HG03159 (cell line): Measurements from ENCODE around the gene ANKH.
A peak's percentile ranks its signal among the peaks of the same experiment; 100 is the strongest.

Experiments used
- ATAC-seq: cut with Tn5 transposase; IDR thresholded peaks from one replicate; pipeline ENCODE4 v1.9.1; 2021; ENCODE audit warnings: mild to moderate bottlenecking, moderate library complexity; ENCODE audit not compliant: unreplicated experiment

Gene ANKH

DNA sequence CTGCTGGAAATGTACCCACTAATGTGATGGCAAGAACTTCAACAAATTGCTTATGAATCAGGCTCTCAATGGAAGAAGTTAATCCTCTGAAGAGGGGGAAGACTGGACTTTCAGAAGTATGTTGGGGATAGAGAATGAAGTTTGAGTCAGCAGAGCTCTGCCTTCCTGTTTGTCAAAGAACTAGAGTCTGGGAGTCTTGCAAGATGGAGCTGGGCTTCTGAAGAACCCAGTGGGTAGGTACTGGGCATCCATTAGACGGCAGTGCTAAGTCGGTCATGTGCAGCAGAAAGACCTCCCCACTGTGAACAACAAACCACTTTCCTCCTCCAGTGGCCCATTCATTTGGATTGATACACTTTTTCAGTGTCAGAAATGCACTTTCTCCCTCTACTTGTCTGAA lies 172.4 kb downstream of the ANKH start:
- no peak for ATAC-seq

DNA sequence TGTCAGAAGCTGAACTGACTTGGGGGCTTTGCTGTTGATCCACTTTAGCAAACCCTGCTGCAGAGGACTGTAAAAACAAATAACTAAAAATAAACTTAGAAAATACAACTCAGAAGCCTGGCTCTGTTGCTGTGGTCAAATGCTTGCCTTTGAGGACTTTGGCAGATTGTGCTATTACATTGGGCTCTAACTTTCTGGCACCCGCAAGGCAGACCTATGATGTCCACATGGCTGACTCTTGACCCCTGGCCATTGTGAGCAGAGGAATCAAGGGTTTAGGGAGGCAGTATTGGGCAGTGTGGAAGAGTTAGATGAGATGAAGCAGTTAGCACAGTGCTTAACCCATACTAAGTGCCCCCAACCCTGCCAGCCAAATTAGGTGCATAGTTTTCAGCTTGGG lies 173.1 kb downstream of the ANKH start:
- no peak for ATAC-seq

DNA sequence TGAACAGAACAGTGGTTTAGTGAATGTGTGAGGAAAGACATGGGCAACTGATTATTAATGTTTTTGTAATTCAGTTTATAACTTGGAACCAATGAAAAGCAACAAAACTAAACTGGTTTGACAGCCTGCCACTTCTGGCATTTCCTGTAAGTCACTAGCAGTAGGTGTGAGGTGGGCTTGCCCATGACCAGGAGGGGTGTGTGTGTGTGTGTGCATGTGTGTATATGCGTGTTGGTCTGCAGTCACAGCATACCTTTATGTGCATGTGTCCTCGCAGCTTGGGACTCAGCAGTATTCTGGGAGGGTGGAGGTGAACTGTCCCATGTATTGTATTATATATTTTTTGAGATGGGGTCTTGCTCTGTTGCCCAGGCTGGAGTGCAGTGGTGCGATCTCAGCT lies 174.7 kb downstream of the ANKH start:
- no peak for ATAC-seq

DNA sequence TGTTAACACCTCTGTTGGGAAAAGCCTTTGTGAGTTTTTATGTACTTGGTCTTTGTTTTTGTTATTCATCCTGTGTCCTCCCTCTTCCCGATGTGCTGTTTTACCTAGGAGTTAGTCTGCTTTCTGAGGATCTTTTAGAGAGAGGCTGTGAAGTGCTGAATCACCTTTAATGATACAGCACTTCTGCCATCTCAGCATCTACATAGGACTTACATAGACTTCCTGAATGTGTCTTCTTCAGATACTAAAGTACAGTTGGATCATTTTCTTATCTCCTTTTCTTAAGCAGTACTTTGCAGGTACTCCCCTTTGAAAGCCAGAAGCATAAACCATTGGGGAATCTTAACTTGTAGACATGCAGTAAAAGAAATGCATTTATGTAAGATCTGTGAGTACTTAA lies 175.5 kb downstream of the ANKH start:
- no peak for ATAC-seq

DNA sequence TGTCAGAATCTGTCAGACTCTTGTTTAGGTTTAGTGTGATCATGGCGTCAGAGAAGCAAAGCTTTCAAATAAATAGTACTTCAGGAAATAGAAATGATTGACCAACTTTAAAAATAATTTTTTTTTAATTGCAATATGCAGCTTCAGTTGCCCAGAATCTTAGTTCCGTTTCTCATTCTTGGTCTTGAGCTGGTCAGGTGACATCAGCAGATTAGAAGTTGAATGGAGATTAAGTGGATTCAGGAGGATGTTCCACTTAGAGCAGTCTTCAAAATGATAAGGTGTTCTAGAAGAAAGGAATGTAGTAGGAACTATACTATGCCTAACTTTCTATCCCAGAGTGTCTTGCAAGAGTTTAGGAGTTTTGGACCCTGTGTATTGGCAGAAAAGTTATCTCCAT lies 176.4 kb downstream of the ANKH start:
- ATAC-seq = no peak

DNA sequence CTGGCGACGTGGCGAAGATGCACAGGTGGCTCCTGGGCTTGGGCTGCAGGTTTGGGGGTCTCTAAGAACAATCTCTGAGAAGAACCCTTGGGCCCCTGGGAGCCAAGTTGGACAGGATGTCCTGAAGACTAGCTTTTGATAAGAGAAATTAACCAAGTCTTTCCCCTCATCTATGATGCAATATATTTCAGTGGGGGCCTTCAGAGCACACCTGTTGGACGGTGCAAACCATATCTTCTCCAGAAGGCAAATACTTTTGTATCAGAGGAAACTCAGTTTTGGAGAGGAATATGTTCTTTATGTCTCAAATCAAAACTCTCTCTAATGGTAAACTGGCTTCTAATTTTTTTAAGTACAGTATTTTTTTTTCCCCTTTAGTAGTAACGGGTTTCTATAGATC lies 178.5 kb downstream of the ANKH start:
- no peak for ATAC-seq

DNA sequence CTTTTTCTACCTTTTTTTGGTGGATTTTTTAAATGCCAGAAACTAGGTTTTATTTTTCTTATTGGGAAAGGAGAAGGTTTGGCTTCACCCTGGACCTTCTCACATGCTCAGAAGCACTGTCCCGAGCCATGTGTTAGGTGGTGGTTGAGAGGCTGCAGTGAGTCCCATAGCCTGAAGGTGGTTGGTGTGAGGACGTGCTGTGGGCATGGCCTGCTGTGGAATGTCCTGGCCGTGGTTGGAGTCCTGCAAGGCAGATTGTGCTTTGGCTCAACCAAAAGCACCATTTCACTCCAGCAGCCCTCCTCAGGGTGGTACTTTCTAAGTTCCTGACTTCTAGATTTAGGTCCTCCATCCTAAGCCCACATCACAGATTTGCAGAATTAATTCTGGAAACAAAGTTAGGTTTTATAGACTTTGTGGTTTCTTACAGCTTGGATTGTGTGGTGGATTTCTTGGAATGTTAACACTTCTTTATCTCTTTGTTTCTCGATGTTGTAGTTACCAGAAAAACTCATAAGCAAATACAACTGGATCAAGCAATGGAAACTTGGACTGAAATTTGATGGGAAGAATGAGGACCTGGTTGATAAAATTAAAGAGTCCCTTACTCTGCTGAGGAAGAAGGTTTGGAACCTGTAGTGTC lies 184.4 kb downstream of the ANKH start:
- ATAC-seq = no peak

DNA sequence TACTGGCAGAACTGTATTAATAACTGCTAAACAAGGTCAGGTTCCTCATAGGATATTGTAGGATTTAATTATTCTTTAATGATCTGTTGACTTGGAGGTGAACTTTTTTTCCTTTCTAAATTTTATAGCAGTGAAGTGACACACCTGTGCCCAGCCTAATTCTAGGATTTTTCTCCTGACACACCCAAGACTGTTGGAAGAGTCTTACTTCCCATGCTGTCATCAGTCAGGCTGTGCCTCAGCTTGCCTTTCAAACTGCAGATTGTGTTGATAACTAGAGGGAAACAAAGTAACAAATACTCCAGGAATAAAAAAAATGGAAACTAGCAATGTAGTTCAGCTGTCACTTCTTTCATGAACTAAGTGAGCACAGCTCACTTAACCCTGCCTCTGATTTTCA lies 185.1 kb downstream of the ANKH start:
- no peak for ATAC-seq

DNA sequence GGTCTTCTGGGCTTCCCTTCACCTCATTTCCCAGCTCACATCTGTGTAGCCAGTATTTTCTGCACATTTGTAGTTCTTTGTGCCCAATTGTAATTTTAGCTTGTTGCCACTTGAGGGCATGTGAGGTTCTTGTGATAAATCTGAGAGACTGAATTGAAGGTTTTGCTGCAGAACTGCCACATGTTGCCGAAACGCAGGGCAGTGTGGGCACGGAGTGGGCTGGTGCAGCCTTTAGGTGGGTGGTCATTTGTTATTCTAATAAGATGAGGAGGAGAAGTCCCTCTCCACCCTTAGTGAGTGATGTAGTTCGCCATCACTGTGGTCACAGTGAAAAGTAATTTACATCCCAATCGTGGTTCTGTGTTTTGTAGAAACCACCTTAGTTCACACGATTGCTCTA lies 185.8 kb downstream of the ANKH start:
- ATAC-seq = peak; percentile 86

DNA sequence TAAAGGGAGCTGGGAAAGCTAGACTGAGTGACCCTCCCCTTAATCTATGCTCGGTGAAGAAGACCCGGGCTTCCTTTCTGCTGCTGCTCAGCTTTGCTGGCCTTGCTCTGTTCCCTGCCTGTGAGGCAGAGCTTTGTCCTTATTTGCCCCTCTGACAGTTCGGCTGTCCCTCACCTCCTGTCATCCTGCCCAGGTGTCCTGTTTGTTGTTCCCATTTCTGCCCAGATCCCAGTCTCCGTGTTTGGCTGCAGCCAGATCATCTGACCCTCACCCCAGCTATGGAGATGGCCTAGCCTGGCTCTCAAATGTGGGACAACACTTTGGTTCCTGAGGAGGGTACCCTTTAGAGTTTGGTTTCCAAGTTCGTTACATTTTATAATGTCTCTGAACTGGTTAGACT lies 186.8 kb downstream of the ANKH start:
- ATAC-seq = no peak

DNA sequence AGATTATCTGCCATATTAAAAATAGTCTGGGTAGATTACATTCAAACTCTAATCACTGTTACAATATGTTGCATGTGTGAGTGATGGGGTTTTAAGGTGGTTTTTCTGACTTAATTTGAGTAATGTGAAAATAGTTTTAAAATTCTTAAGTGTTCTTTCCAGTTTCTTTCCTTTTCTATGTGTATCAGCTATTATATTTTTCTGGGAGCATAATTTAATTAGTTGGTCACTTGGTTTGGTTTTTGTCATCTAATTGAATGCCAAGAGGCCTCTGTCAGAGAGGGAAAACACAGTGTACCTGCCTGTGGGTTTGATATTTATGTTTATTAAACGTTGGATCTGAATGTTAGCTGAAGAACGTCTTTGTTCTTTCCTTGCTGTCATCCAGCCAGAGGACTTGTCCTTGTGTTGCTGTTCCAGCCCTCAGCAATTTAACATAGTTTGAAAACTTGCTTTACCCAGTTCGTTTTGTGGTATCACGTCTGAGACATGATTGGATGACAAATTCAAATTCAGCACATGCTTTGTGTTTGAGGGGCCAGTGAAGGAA lies 187.6 kb downstream of the ANKH start:
- ATAC-seq = no peak

DNA sequence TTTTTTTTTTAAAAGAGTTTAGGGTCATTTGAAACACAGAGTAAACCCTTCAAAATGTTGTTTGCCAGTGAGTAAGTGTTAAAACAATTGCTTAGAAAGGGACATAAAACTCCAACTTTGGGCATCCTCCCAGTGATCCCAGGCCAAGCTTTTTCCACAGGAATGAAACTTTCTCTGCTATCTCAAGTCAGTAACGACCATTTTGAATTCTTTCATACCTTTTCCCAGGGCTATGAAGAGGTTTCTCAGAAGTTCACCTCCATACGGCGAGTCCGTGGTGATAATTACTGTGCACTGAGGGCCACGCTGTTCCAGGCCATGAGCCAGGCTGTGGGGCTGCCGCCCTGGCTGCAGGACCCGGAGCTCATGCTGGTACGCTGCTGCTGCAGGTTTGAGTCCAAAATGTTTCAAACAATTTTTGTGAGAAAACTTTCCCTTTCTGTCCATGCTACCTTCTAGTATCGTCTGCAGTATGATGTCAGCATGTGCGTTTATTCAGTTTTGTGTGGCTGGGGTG lies 190.3 kb downstream of the ANKH start:
- ATAC-seq = no peak

DNA sequence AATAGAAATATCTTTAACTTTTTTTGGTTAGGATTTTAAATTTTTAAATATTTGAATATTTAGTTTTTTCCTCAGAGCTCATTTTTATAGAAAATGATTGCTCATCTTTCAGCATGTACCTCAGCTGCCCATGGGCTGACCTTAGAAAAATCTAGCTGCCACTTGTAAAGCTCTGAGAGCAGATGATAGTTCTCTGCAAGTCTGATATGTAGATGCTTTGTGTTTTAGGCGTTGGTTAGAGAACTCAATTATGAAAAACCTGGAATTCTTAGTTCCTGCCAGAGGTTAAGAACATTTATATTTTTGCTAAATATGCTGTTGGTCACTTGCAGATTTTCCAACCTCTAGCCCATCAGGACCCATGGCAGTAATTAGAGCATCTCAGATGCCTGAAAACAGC lies 192.0 kb downstream of the ANKH start:
- no peak for ATAC-seq

DNA sequence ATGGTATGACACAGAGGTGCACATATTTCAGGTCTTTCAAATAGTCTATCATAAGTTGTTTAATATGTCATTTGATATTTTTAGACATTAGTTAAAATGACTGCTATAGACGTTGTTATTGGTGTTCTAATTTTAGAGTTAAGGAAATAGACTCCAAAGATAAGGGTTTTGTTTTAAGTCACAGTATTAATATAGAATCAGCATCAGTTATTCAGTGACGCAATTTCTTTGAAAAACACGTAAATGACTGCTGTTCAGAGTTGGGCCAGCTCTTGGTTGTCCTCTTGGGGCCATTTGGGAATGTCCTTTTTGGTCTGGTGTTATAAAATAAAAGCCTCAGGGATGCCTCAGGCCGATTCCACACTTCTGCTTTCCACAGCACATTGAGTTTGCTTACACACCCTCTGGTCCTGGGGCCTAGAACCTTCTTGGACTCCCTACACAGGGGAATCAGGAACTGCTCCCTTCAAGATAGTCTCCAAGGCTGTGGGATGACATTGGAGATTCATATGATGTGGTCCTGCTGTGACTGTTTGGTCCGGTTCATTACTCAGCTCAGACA lies 192.7 kb downstream of the ANKH start:
- ATAC-seq = no peak

DNA sequence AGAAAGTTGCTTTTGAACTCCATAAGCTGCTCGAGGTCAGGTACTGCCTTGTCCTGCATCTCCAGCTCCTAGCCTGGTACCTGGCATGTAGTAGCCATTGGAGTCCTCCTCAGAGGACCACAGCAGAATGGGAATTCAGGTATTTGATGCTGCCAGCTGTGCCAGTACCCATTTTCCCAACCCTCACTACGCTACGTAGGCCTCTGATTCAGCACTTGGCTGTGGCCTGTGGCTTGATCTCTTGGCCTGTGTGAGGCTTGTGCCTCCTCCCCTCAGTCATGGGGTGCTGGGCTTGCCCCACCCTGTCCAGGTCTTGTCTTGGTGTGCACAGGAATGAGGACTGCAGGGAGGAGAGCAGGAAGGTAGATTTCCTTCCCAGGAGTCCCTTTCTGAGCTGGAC lies 195.3 kb downstream of the ANKH start:
- peak; percentile 35 for ATAC-seq

DNA sequence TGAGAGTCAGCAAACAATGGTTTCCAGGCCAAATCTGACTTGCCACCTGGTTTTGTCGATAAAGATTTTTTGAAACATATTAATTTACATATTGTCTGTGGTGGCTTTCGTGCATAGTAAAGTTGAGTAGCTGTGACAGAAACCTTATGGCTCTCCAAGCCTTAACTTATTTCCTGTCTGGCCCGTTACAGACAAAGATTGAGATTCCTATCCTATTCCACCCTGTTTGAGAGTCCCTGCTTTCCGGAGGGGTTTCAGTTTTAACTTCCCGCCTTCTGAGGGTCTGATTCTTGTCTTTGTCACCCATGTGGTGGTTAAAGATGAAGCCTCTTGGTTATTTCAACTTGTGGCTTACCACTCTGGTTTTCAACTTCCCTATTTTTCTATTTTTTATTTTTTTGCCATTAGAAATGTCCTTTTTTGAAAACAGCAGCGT lies 195.7 kb downstream of the ANKH start:
- peak; percentile 39 for ATAC-seq

DNA sequence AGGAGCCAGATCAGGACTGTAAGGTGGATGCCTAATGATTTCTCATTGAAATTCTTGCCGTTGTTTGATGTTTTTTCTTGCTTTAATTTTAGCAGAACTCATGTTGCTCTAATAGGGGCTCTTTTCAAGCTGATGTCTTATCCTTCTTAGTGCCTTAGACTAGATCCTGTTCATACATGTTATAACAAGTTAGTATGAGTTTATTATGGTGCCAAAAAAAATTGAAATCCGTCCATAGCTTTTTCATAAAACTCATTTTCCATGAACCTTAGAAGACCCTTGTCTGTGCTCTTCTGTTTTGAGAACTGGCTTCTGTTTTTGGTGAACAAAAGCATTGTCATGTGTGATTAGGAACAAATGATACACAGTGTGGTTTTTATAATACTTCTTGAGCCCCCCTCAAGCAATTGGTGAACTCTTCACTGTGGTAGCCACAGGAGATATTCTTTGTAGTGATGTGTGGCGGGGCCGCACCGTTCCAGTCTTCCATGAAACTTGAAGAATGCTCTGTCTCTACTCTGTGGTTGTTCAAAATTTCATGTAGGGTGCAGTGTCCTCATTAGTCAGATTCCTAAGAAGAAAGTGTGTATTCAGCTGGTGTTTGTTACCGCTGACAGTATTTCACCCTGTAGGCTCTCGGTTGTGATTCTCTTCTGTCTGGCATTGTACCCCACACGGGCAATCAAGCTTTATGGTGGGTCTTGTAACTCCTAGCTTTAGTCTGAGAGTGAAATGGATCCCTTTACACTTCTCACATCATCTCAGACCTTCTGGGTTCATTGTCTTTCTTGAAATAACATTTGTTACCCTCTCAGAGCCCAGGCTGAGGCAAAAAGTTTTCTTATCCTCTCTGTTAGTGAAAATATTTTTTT lies 196.4 kb downstream of the ANKH start:
- ATAC-seq = no peak

DNA sequence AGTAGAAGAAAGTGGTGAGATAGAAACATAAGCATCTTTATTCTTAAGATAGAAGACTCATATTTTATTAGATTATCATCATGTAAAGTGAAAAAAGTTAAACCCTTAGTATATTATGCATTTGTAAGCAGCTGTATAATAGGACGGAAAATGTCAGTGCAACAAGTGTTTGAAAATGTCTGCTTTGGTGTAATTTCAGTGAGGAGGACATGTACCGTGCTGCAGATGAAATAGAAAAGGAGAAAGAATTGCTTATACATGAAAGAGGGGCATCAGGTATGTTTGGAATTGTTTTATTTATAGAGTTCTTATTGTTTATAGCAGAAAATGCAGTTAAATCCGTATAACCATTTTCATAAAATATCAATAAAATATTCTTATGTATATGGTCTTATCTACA lies 198.1 kb downstream of the ANKH start:
- ATAC-seq = no peak

DNA sequence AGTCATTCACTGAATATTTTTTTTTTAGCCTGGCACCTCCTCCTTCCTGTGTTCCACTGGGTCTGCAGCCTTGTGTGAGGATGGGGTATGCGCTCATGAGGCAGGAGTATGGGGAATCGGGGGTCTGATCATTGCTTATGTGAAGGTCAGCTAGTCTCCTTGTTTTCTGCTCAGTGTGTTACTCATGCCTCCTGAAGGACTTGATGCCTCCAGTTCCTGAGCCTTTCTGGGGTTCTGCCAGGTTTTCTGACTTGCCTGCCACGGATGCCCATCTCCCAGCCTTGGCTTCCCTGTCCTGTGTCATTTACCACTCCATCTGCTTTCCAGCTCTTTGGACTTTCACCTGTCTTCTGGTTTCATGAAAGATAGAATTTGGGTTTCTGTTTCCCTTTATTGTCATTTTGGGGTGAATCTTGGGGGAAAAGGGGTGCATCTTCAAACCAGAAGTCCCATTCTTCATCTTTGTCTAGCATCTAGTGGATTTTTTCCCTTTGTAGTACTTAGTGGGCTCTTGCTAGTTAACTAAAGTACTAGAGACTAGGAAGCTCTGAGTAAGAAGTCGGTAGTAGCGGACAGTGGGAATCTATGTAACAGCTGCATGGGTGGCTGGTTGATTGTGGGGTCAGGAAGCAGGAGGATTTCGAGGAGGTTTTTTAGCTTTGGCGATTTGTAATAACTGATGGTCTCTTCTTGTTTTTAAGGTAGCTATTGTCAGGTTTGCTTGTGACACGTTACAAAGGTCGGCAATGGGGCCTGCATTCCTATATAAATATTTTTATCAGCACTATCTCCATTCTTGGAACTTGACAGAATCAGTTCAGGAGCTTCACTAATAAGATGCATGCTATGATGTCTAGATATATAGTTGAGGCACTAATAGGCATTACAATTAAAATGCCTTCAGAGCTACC lies 198.8 kb downstream of the ANKH start:
- no peak for ATAC-seq

DNA sequence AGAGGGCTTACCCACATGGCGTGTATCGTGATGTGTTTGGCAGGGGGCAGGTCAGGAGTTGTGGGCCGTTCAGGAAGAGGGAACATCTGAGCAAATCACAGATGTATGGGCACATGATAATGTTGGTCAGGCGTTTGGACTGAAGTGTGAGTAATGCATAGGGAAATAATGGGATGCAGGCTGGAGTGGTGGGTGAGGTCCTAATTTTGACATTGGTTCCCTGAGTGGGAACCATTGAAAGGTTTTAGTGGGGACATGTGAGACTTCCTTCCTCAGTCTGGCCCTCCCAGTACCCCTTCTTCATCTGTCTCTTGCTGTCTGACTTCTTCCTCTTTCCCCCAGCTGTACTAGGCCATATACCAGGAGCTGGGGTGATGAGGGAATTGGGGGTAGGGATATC lies 199.5 kb downstream of the ANKH start:
- no peak for ATAC-seq

DNA sequence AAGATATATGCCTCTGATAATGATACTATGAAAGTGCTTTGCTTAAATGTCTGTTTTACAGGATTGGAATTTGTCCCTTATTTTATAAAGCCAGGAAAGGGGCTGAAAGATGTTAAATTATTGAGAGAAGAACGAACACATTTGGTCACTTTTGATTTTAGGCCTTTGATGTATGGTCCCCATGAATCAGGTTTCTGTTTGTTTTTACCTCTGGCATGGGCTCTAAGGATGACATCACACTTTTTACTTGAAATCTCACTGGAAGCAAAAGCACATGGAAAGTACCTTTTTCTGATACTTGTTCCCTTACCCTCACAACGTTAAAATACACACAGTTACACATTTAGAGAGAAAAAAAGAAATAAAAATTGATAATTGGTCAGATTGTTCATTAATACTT lies 200.2 kb downstream of the ANKH start:
- no peak for ATAC-seq
